ENCODE measurements around the gene LMAN2. TPM values are rescaled to one million over a fixed set of nuclear protein-coding genes. Genes with fewer than 3 reads are reported as not detected.

Gene LMAN2
- total RNA-seq, 1 experiment from 2014 or later: 106 TPM

DNA sequence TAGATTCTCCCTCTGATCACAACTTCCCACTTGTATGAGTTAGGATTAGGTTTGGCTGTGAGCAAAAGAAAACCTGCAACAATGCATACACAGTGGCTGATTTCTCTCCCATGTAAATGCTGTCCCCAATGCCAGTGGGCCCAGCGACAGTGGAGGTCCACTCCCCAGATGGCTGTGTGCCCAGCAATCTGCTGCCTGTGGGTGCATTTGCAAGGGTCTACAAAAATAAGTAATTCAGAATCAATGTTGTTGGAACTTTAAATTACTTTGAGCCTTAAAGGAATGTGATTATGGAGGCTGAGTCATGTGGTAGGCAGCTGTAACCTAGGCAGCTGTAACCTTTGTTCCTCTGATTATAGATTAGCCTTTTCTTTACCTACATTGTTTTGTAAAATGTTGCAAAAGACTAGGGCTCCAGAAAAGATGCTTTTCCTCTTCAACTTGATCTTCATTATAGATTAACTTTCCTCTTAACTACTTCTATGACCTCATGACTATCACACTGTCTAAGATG lies 25.5 kb downstream of the LMAN2 start:
- no CpG with 5 or more reads among the region's 1 CpG for WGBS (ENCODE audit: extremely low coverage, insufficient read length, low lambda C conversion rate)

More for the DNA sequence above, 25.5 kb downstream of the LMAN2 start:
- no peak overlapping the region; the same call in 1 of the 2 replicates for H3K4ac ChIP-seq (ENCODE audit: low read depth, low read length)
- H3K27me3 Mint-ChIP-seq (ENCODE audit: low read depth): no peaks in the 10 kb centered on the region
- H4K5ac ChIP-seq (ENCODE audit: insufficient read length, low read depth, low read length): no peak overlapping the region
- peak overlapping the region; percentile 5; the same call in 1 of the 2 replicates for H3K14ac ChIP-seq (ENCODE audit: insufficient read depth, low read length)
- no peak overlapping the region for H2BK5ac ChIP-seq (ENCODE audit: insufficient read length, low read length)
- H2BK15ac ChIP-seq (ENCODE audit: low read depth, low read length): no peak overlapping the region
- H2AK5ac ChIP-seq (ENCODE audit: insufficient read length, low read length): no peak overlapping the region
- H3K18ac ChIP-seq (ENCODE audit: insufficient read length, low read depth, low read length): peak overlapping the region; percentile 3
- H3K79me2 ChIP-seq (ENCODE audit: insufficient read depth, low read length): no peaks in the 10 kb centered on the region
- no peak overlapping the region for H2AFZ ChIP-seq (ENCODE audit: low read length)
- H3K36me3 Mint-ChIP-seq (ENCODE audit: insufficient read depth in 1 of 3, low read depth in 3 of 3): peaks cover 2 to 26% (median 25%) of the 10 kb centered on the region in 3 experiments; a peak in 5 of 7 replicates
- H3K27ac ChIP-seq (ENCODE audit: insufficient read length, low read depth, low read length): peak overlapping the region; percentile 53
- no peak overlapping the region for H3K56ac ChIP-seq (ENCODE audit: insufficient read length, low read depth, low read length)
- no peak overlapping the region for H3K4me2 ChIP-seq (ENCODE audit: insufficient read depth, insufficient read length, low read length)
- H2BK12ac ChIP-seq (ENCODE audit: insufficient read length, low read depth, low read length): no peak overlapping the region
- no peaks in the 10 kb centered on the region for H3K79me1 ChIP-seq (ENCODE audit: insufficient read depth, low read depth, low read length, poor library complexity, severe bottlenecking)
- no peaks in the 10 kb centered on the region for H3K23me2 ChIP-seq (ENCODE audit: insufficient read length, low read depth, low read length, poor library complexity, severe bottlenecking)
- no peaks in the 10 kb centered on the region for H3K9me3 ChIP-seq (ENCODE audit: control insufficient read depth, low read depth, low read length)
- peaks cover 25 to 34% of the 10 kb centered on the region in 2 experiments for H3K4me1 Mint-ChIP-seq
- TF ChIP-seq, protein P1, sequence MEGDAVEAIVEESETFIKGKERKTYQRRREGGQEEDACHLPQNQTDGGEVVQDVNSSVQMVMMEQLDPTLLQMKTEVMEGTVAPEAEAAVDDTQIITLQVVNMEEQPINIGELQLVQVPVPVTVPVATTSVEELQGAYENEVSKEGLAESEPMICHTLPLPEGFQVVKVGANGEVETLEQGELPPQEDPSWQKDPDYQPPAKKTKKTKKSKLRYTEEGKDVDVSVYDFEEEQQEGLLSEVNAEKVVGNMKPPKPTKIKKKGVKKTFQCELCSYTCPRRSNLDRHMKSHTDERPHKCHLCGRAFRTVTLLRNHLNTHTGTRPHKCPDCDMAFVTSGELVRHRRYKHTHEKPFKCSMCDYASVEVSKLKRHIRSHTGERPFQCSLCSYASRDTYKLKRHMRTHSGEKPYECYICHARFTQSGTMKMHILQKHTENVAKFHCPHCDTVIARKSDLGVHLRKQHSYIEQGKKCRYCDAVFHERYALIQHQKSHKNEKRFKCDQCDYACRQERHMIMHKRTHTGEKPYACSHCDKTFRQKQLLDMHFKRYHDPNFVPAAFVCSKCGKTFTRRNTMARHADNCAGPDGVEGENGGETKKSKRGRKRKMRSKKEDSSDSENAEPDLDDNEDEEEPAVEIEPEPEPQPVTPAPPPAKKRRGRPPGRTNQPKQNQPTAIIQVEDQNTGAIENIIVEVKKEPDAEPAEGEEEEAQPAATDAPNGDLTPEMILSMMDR (conservative IDR thresholded peaks at IDR 0.05): no peak
- peak overlapping the region; percentile 82 to 96 (median 94) for H3K27ac Mint-ChIP-seq
- no peaks in the 10 kb centered on the region for H3K9me3 Mint-ChIP-seq
- no peak overlapping the region for H2BK20ac ChIP-seq (ENCODE audit: low read depth, low read length, poor library complexity, severe bottlenecking)
- no peak overlapping the region for H2BK120ac ChIP-seq (ENCODE audit: low read depth, low read length, poor library complexity, severe bottlenecking)
- H4K8ac ChIP-seq (replicated peaks; ENCODE audit: insufficient read length, low read depth, low read length): no peak overlapping the region
- H4K20me1 ChIP-seq (ENCODE audit: control insufficient read depth, insufficient read depth, insufficient read length): peaks cover 2% of the 10 kb centered on the region
- no peak overlapping the region for H3K23ac ChIP-seq (ENCODE audit: insufficient read length, low read depth, low read length)
- H3T11ph ChIP-seq (ENCODE audit: low read length): no peak overlapping the region
- no peak overlapping the region for H4K91ac ChIP-seq (ENCODE audit: insufficient read length, low read depth, low read length)
- H3K9ac ChIP-seq (ENCODE audit: extremely low read depth, insufficient read length, low read length): no peak overlapping the region
- H3K4me3 Mint-ChIP-seq: peak overlapping the region in 1 of 2 experiments; percentile 18; a peak in 2 of 5 replicates
- peaks cover 9% of the 10 kb centered on the region; the same call in 1 of the 2 replicates for H3K4me1 ChIP-seq (ENCODE audit: insufficient read depth, low read length)
- no peak for DNase-seq
- no peaks in the 10 kb centered on the region for H3K27me3 ChIP-seq (ENCODE audit: insufficient read depth, low read length)
